Measurements from ENCODE around the gene HERC2. TPM values are rescaled to one million over a fixed set of nuclear protein-coding genes. Genes with fewer than 3 reads are reported as not detected.
"Not testable (repeated sequence)": the region's sequence is repeated elsewhere in the genome, so short reads cannot be mapped to it uniquely, and the experiment has no call there.

Gene HERC2
- total RNA-seq (10 to 100 TPM; 42.5 to 85.6 (median 52.5) TPM), polyA plus RNA-seq (10 to 100 TPM; 11.1 to 36.9 (median 15.0) TPM)

- H3K9me3 ChIP-seq; intact Hi-C loops (cut with DNase I); H3K4me1 ChIP-seq; H3K27me3 ChIP-seq; DNase-seq: not testable (repeated sequence)
- H3K4me3 ChIP-seq: peak within 1 kb of the TSS in 3 of 4 donors; percentile 33 to 43 (median 41)
- H3K36me3 ChIP-seq: peaks cover 0 to 14% (median 0%) of the 10 kb centered on the region in 4 donors
- no CpG with 5 or more reads among the region's 52 CpGs for WGBS, 2 donors
- peak within 1 kb of the TSS; percentile 51 to 58 (median 55) for H3K27ac ChIP-seq
Observed at GRCh38 chr15:28322129-28322588, at the start of gene HERC2. TSS of gene HERC2 (minus strand) at chr15:28322179. CDS start at chr15:28321433, 746 bp downstream.

- H3K9me3 ChIP-seq; H3K27me3 ChIP-seq; H3K27ac ChIP-seq; H3K4me1 ChIP-seq; DNase-seq; H3K36me3 ChIP-seq; intact Hi-C loops (cut with DNase I); H3K4me3 ChIP-seq: not testable (repeated sequence)
- WGBS, 2 donors: 93 to 97% methylated on average over 12 to 13 of the region's 17 CpGs
Observed at GRCh38 chr15:28365502-28365901, 43.5 kb upstream of the HERC2 start.

- H3K36me3 ChIP-seq; intact Hi-C loops (cut with DNase I); H3K4me3 ChIP-seq; H3K4me1 ChIP-seq; H3K9me3 ChIP-seq; DNase-seq; H3K27me3 ChIP-seq; H3K27ac ChIP-seq: not testable (repeated sequence)
- WGBS, 2 donors: no CpG with 5 or more reads among the region's 7 CpGs
Observed at GRCh38 chr15:28357984-28358383, 36.0 kb upstream of the HERC2 start, which contains the start of gene GOLGA6L24. TSS of gene GOLGA6L24 (minus strand) at chr15:28358084. CDS start at chr15:28358023, 61 bp downstream.

- DNase-seq; H3K27me3 ChIP-seq; H3K4me1 ChIP-seq; intact Hi-C loops (cut with DNase I); H3K9me3 ChIP-seq: not testable (repeated sequence)
- Histone ChIP-seq H3K27ac (peak overlapping the region; percentile 51 to 58 (median 55)), H3K4me3 (peak overlapping the region in 3 of 4 donors; percentile 33 to 43 (median 41)), H3K36me3 (peaks cover 0 to 16% (median 0%) of the 10 kb centered on the region in 4 donors)
- WGBS, 2 donors: 0% methylated on average over 14 to 15 of the region's 39 CpGs
Observed at GRCh38 chr15:28321358-28322078, 461 bp downstream of the HERC2 start.

- intact Hi-C loops (cut with DNase I); H3K27me3 ChIP-seq; H3K9me3 ChIP-seq; H3K27ac ChIP-seq; H3K4me1 ChIP-seq; DNase-seq; H3K4me3 ChIP-seq: not testable (repeated sequence)
- 95 to 100% methylated on average over 1 of the region's 1 CpG for WGBS, 2 donors
- peaks cover 0 to 20% (median 0%) of the 10 kb centered on the region in 4 donors for H3K36me3 ChIP-seq
Observed at GRCh38 chr15:28319725-28320124, 2.3 kb downstream of the HERC2 start.

- 100% methylated on average over 1 of the region's 3 CpGs for WGBS, 2 donors
- H3K9me3 ChIP-seq; H3K27me3 ChIP-seq; intact Hi-C loops (cut with DNase I); H3K4me1 ChIP-seq; H3K27ac ChIP-seq; H3K4me3 ChIP-seq; DNase-seq: not testable (repeated sequence)
- peaks cover 0 to 25% (median 0%) of the 10 kb centered on the region in 4 donors for H3K36me3 ChIP-seq
Observed at GRCh38 chr15:28318828-28319227, 3.2 kb downstream of the HERC2 start.

- H3K36me3 ChIP-seq: peaks cover 0 to 28% (median 0%) of the 10 kb centered on the region in 4 donors
- intact Hi-C loops (cut with DNase I); H3K4me3 ChIP-seq; H3K27me3 ChIP-seq; H3K9me3 ChIP-seq; H3K4me1 ChIP-seq; DNase-seq; H3K27ac ChIP-seq: not testable (repeated sequence)
- 78 to 91% methylated on average over 13 of the region's 13 CpGs for WGBS, 2 donors
Observed at GRCh38 chr15:28318122-28318521, 3.9 kb downstream of the HERC2 start.

GRCh38 chr15:28316958-28317357 lies 5.0 kb downstream of the HERC2 start:
- H3K4me3 ChIP-seq; H3K9me3 ChIP-seq; H3K27me3 ChIP-seq; intact Hi-C loops (cut with DNase I); H3K27ac ChIP-seq; DNase-seq; H3K4me1 ChIP-seq: not testable (repeated sequence)
- WGBS, 2 donors: 88 to 96% methylated on average over 7 of the region's 7 CpGs
- H3K36me3 ChIP-seq: peaks cover 0 to 28% (median 0%) of the 10 kb centered on the region in 4 donors

- H3K9me3 ChIP-seq; DNase-seq; H3K4me1 ChIP-seq; H3K4me3 ChIP-seq; H3K27me3 ChIP-seq; intact Hi-C loops (cut with DNase I); H3K27ac ChIP-seq: not testable (repeated sequence)
- peaks cover 0 to 11% (median 0%) of the 10 kb centered on the region in 4 donors for H3K36me3 ChIP-seq
- 88 to 89% methylated on average over 11 of the region's 11 CpGs for WGBS, 2 donors
Observed at GRCh38 chr15:28310454-28310853, 11.5 kb downstream of the HERC2 start.

GRCh38 chr15:28308718-28309117 lies 13.3 kb downstream of the HERC2 start:
- H3K27ac ChIP-seq; intact Hi-C loops (cut with DNase I): not testable (repeated sequence)
- 98 to 100% methylated on average over 5 of the region's 5 CpGs for WGBS, 2 donors

GRCh38 chr15:28305700-28306099 lies 16.3 kb downstream of the HERC2 start:
- H3K27ac ChIP-seq; H3K4me3 ChIP-seq; intact Hi-C loops (cut with DNase I); H3K9me3 ChIP-seq; H3K36me3 ChIP-seq; DNase-seq; H3K4me1 ChIP-seq; H3K27me3 ChIP-seq: not testable (repeated sequence)
- 94 to 99% methylated on average over 2 of the region's 2 CpGs for WGBS, 2 donors

More at GRCh38 chr15:28308718-28309117, 13.3 kb downstream of the HERC2 start:
- H3K36me3 ChIP-seq, H3K27me3 ChIP-seq, H3K4me3 ChIP-seq, DNase-seq, H3K4me1 ChIP-seq, H3K9me3 ChIP-seq: not testable (repeated sequence)

All from sigmoid colon (tissue), 7 donors.